Myocyte (in vitro differentiated cells): ENCODE results near the gene SCP2. TPM values are rescaled to one million over a fixed set of nuclear protein-coding genes. Genes with fewer than 3 reads are reported as not detected.
A peak's percentile ranks its signal among the peaks of the same experiment; 100 is the strongest.
"Not testable (repeated sequence)": the region's sequence is repeated elsewhere in the genome, so short reads cannot be mapped to it uniquely, and the experiment has no call there.

Experiments used
- DNase-seq: peaks from one replicate; pipeline ENCODE4 v3.0.0-alpha.2; 2012; ENCODE audit warnings: low read depth
- total RNA-seq: library from RNA; depleted of rRNA; stranded (reverse); fragments of >200 nt; gene quantifications from 2 replicates; pipeline ENCODE4 v1.2.3, GENCODE V29; 2014

Gene SCP2
- total RNA-seq, 1 donor from 2014 or later = 138 TPM

GRCh38 chr1:52916241-52916975 lies 10.7 kb upstream of the SCP2 start:
- no peak for DNase-seq

- DNase-seq = no peak
Measured at GRCh38 chr1:52917156-52917555, 9.9 kb upstream of the SCP2 start.

GRCh38 chr1:52917581-52917980 lies 9.5 kb upstream of the SCP2 start:
- no peak for DNase-seq

GRCh38 chr1:52918201-52918600 lies 8.9 kb upstream of the SCP2 start:
- no peak for DNase-seq

- no peak for DNase-seq
Measured at GRCh38 chr1:52919051-52919722, 7.9 kb upstream of the SCP2 start.

- DNase-seq = no peak
Measured at GRCh38 chr1:52919723-52920483, 7.2 kb upstream of the SCP2 start.

GRCh38 chr1:52920791-52921291 lies 6.2 kb upstream of the SCP2 start:
- DNase-seq = no peak

GRCh38 chr1:52925571-52926005 lies 1.5 kb upstream of the SCP2 start:
- DNase-seq = peak; percentile 26

GRCh38 chr1:52926864-52927211 lies 238 bp upstream of the SCP2 start:
- DNase-seq = no peak

- no peak for DNase-seq
Measured at GRCh38 chr1:52928015-52928404, 934 bp downstream of the SCP2 start.

GRCh38 chr1:52929019-52929418 lies 1.9 kb downstream of the SCP2 start:
- DNase-seq = no peak

GRCh38 chr1:52937433-52938182 lies 10.5 kb downstream of the SCP2 start:
- peak; percentile 24 for DNase-seq

- no peak for DNase-seq
Measured at GRCh38 chr1:52938183-52938451, 11.0 kb downstream of the SCP2 start.

- DNase-seq = no peak
Measured at GRCh38 chr1:52943876-52944416, 16.9 kb downstream of the SCP2 start.

GRCh38 chr1:52944566-52944965 lies 17.5 kb downstream of the SCP2 start:
- DNase-seq = no peak

- DNase-seq = no peak
Measured at GRCh38 chr1:52947490-52947889, 20.4 kb downstream of the SCP2 start.

GRCh38 chr1:52949602-52950001 lies 22.5 kb downstream of the SCP2 start:
- DNase-seq = not testable (repeated sequence)

- no peak for DNase-seq
Measured at GRCh38 chr1:52952112-52952511, 25.0 kb downstream of the SCP2 start.

- peak; percentile 59 for DNase-seq
Measured at GRCh38 chr1:52955129-52955970, 28.3 kb downstream of the SCP2 start.

GRCh38 chr1:52963101-52963500 lies 36.0 kb downstream of the SCP2 start:
- DNase-seq = no peak
